Left hindlimb (tissue), 1 donor: ENCODE measurements around the gene LPIN1.

Experiments
- DNase-seq: peaks from one replicate; pipeline ENCODE4 v3.0.0-alpha.2; 2018

The LPIN1 gene, protein sequence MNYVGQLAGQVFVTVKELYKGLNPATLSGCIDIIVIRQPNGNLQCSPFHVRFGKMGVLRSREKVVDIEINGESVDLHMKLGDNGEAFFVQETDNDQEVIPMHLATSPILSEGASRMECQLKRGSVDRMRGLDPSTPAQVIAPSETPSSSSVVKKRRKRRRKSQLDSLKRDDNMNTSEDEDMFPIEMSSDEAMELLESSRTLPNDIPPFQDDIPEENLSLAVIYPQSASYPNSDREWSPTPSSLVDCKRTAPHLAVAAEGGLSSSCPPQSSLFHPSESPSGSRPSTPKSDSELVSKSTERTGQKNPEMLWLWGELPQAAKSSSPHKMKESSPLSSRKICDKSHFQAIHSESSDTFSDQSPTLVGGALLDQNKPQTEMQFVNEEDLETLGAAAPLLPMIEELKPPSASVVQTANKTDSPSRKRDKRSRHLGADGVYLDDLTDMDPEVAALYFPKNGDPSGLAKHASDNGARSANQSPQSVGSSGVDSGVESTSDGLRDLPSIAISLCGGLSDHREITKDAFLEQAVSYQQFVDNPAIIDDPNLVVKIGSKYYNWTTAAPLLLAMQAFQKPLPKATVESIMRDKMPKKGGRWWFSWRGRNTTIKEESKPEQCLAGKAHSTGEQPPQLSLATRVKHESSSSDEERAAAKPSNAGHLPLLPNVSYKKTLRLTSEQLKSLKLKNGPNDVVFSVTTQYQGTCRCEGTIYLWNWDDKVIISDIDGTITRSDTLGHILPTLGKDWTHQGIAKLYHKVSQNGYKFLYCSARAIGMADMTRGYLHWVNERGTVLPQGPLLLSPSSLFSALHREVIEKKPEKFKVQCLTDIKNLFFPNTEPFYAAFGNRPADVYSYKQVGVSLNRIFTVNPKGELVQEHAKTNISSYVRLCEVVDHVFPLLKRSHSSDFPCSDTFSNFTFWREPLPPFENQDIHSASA

GRCh38 chr2:11746376-11746806 is at the start of gene LPIN1:
Gene LPIN1, plus strand, starts transcription at chr2:11746632. Its CDS starts 18,910 bp downstream, at chr2:11765542.
- peak; percentile 94 for DNase-seq

DNA sequence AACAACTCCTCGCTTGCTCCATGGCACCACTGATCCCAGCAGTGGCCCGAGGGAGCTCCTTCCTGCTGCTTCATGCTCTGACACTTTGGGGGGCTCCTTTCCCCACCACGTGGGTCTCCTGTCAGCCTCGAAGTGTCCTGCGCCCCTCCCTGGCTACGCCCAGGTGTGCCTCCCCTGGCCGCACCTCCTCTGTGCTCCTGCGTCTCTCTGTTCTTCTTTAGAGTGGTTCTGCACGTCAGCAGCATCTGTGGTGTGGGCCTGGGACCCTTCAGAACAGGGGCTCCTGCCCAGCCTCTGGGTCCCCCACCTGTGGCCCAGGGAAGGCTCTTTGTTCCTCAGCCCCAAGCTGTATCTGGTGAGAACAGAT is 49.7 kb upstream of the LPIN1 start:
- no peak for DNase-seq

DNA sequence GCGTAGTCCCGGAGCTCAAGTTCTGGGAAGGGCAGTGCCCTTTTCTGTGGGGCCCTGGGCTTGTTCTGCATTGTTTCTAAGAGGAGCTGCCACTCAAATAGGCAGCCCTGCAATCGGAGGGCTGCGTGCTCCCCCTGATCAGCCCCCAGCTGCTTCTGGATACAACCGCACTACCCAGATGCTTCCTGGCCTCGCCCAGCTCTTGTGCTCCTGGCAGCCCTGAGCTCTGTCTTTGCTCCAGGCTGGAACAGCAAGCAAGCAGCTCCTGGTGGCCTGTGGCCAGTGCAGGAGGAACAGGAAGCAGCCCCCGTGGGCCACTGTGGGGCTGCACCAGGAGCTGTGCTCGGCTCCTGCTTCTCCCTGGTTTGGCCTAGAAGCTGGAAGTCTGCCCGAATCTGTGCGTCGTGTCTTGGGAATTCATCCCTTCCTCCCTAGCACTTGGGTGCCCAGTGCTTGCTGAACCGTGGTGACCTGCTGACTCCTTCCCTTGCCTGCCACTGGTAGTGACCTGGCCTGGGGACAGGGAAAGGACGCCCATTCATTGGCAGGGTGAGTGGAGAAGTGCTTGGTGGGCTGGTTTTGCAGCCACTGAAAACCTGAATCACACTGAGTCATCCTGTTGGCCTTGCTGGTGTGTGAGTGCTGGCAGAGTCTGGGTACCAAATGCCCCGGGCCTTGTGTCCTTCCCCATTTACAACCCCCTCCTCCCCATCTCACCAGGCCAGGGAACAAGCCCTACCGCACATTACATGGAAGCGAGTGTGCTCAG is 49.1 kb upstream of the LPIN1 start:
- peak; percentile 56 for DNase-seq

DNA sequence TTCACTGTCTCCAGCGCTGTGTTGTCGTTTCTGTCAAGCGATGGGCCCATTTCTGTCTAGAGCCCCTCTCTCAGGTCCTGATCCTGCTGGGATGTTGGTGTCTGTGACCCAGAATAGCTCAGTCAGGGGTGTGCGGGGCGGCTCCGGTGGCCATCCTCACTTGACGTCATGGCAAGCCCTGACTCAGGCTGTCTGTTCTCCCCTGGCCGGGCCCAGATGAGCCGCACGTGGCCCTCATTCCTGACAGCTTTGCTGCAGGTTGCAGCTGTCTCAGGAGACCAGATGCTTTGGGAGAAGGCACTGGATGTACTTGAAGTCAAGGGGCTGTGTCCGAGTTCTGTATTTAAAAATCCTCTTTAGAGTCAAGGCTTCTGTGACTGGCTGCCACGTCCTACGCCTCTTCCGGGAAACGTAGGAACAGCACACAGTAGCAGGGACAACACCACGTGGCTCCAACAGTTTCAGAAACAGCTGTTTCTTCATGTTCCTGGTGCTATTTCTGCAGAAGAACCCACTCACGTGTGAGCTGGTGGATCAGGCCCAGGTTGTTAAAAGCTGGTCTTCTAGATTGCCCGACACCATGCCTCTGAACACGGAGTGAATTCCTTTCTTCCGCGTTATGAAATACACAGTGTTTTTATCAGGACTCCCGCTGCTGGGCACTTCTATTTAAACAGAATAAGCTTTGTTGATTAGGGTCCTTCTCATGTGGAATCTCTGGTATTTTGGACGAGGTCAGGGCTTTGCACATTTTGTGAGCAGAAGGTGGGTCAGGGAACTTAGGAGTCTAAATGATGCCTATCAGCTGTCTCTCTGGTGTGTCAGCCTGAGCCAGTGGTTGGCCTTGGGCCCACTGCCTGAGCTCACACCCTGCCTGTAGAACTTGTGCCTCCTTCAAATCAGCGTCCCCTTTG is 48.2 kb upstream of the LPIN1 start:
- DNase-seq = no peak

DNA sequence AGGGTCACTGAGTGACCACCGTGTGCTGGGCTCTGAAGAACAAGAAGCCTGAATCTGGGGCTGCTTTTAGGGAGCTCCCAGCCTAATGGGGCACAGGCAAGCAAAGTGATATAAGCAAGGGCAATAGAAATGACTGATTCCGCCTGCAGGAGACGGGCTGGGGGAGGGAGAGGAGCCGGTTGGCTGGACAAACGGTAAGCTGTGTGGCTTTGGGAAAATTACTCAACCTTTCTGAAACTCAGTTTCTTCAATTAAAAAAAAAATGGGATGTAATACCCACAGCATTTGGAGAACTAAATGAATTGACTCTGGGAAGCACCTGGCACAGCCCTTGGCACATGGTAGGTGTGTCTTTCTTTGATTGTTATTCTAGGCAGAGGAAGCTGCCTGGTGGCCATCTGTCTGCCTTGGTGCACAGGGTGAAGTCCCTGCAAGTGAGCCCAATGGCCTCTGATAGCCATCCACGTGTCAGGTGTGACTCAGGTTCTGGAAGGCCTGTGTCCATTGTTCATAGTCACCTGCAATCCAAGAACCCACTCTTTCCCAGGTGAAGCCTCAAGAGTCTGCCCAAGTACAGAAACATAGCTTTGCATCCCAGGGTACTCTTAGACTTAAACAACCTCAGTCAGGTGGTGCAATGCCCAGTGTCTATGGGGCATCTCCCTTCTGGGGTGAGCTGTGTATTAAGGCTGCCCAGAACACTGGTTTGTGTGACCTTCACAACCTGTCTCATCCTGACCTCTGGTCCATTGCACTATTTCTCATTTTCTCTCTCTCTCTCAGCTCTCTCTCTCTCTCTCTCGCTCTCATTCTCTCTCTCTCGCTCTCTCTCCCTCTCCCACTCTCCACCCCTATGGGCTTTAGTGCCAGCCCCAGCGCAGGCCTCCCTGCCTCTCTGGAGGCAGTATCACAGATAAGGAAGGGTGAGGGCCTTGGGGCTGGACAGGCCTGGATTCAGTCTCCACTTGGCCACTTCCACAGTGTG is 46.5 kb upstream of the LPIN1 start:
- no peak for DNase-seq

GRCh38 chr2:11701206-11701605 is 45.2 kb upstream of the LPIN1 start:
- no peak for DNase-seq

DNA sequence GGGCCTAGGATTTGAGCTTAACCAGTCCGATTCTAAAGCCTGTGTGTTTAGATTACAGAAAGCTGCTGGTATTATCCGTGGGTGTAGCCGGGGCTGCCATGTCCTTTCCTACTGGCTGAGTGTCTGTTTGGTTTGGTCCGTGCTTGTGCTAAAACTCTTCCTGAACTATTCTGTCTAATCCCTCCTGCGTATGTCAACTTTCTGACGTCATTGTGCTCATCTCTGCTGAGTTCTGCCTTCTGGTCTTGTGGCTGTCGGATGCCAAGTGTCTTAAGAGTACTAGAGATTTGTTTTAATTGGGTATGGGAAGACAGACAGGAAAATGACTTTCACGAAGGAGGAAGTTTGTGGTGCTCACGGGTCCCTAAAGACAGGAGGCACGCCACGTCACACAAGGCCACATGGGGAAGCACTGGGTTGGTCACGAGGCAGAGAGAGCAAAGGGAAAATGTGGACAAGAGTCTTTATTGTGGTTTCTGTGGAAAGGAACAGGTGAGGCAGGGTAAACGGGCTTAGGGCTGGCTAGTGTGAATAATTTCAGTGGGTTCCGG is 44.6 kb upstream of the LPIN1 start:
- DNase-seq = no peak

DNA sequence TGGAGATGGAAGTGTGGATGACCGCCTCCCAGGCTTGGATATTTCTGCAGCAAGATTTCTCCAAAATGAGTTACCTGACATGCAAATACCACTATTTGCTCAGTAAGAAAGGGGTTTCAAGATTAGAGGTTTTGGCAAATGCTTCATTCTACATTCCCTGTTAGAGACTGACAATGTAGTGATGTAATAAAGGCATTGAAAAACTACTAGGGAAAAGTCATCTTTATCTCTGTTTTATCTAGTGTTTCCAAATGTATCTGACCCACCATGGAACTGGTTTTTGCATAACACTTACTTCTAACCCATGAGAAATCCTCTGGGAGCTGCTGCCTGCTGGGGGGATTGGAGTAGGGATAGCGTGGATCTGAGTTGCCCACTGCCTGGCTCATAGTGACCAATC is 43.5 kb upstream of the LPIN1 start:
- DNase-seq = no peak

DNA sequence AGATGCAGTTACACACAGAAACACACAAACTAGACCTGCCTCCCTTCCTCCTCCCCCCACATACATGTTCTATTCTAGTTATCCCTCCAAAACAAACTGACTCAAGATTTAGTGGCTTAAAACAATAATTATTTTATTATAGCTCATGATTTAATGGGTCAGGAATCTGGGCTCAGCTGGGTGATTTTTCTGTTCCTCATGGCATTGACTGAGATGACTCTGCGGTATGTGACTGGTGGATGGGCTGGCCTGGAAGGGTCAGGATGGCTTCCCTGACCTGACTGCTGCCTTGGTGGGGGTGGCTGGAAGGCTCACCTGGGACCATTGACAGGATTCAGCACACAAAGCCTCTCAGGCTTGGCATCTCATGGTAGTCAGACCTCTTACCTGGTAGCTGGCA is 42.7 kb upstream of the LPIN1 start:
- DNase-seq = no peak

- DNase-seq = no peak
Measured at GRCh38 chr2:11705063-11705462, 41.4 kb upstream of the LPIN1 start.

DNA sequence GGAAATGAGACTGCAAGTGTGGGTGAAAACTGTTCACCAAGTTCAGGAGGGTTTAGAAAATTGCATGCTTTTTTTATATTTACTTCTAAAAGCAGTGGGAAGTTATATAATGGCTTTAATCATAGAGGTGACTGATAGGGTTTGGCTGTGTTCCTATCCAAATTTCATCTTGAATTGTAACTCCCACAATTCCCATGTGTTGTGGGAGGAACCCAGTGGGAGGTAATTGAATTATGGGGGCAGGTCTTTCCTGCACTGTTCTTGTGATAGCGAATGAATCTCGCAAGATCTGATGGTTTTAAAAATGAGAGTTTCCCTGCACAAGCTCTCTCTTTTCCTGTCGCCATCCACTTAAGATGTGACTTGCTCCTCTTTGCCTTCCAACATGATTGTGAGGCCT is 40.7 kb upstream of the LPIN1 start:
- DNase-seq = no peak

DNA sequence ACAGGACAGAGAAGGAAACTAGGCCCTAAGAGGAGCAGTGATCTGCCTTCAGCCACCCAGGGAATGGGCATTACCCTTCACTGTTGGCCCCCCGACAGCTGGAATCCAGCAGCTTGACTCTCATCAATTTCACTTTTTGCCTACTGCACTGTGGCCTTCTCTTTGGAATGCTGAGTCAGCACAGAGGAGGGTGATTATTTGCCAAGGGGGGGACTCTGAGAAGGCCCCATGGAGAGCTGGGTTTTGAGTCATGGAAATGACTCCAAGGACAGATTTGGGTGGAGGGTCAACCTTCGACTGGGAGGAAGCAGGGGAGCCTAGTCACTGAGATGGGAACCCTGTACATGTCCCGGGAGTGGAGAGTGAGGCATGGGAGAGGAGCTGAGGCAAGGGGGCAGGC is 38.3 kb upstream of the LPIN1 start:
- DNase-seq = no peak

GRCh38 chr2:11709293-11709692 is 37.1 kb upstream of the LPIN1 start:
- no peak for DNase-seq

DNA sequence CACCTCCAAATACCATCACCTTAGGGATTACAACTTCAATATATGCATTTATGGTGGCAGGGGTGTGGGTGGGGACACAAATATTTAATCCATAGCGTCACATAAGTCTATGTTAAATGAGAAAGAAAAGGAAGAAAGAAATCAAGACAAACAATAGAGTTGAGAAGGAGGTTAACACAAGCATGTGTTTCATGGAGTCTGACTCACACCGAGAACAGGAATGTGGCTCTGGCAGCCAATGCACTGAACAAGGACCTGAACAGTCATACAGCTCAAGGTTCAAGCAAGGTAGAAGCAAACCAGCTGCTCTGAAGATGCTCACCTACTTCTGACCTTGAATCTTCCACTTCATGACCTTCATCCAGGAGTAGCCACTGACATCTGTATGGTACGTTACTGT is 36.2 kb upstream of the LPIN1 start:
- DNase-seq = no peak

GRCh38 chr2:11710632-11711353 is 35.6 kb upstream of the LPIN1 start:
- no peak for DNase-seq

- no peak for DNase-seq
Measured at GRCh38 chr2:11711354-11711716, 35.1 kb upstream of the LPIN1 start.

DNA sequence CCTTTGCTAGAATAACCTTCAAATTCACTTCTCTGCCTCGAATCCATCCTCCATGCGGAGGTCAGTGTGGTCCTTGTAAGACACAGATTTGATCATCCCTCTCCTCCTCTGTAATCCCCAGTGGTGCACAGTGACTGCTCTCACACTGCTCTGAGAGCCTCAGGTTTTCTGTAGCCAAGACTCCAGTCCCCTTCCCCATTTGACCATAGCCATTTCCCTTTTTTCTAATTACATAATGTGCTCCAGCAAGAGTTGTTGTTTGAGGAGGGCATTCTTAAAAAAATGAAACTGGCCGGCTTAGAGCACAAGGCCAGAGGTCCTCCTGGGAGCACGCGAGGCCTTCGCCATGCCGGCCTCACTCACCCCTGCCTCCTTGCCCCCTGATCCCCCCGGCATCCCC is 34.7 kb upstream of the LPIN1 start:
- DNase-seq = no peak

- DNase-seq = no peak
Measured at GRCh38 chr2:11712866-11713265, 33.6 kb upstream of the LPIN1 start.

- no peak for DNase-seq
Measured at GRCh38 chr2:11713815-11714214, 32.6 kb upstream of the LPIN1 start.
